Measurements from ENCODE around the gene CPA1.

CPA1 gene

GRCh38 chr7:130379921-130380860 lies at the start of gene CPA1:
Gene CPA1 (plus strand): TSS chr7:130380494. CDS start chr7:130380521, 27 bp downstream.
- peaks cover 0 to 3% of the 10 kb centered on the region in 2 donors for H3K27me3 Mint-ChIP-seq
- no peaks in the 10 kb centered on the region for H3K36me3 Mint-ChIP-seq
- H3K4me1 Mint-ChIP-seq, result no peaks in the 10 kb centered on the region
- no peak within 1 kb of the TSS for H3K4me3 Mint-ChIP-seq
- DNase-seq (no peak), ATAC-seq (replicated peaks) (no peak)
- no peak within 1 kb of the TSS for H3K27ac Mint-ChIP-seq
- H3K9me3 Mint-ChIP-seq, result peaks cover 9% of the 10 kb centered on the region in 2 donors

GRCh38 chr7:130332259-130333053 lies 47.8 kb upstream of the CPA1 start:
- no peaks in the 10 kb centered on the region for H3K36me3 Mint-ChIP-seq
- no peaks in the 10 kb centered on the region for H3K4me1 Mint-ChIP-seq
- no peaks in the 10 kb centered on the region for H3K9me3 Mint-ChIP-seq
- peaks cover 0 to 3% of the 10 kb centered on the region in 2 donors for H3K27me3 Mint-ChIP-seq
- ATAC-seq (replicated peaks) (no peak), DNase-seq (no peak)
- no peak overlapping the region for H3K4me3 Mint-ChIP-seq
- H3K27ac Mint-ChIP-seq, result no peak overlapping the region

GRCh38 chr7:130333832-130334231 lies 46.5 kb upstream of the CPA1 start:
- Mint-ChIP-seq H3K4me3 (no peak overlapping the region), H3K4me1 (no peaks in the 10 kb centered on the region), H3K27me3 (peaks cover 0 to 3% of the 10 kb centered on the region in 2 donors), H3K9me3 (no peaks in the 10 kb centered on the region), H3K36me3 (no peaks in the 10 kb centered on the region), H3K27ac (no peak overlapping the region)
- ATAC-seq (replicated peaks) (no peak), DNase-seq (no peak)

- Mint-ChIP-seq H3K27me3 (peaks cover 0 to 3% of the 10 kb centered on the region in 2 donors), H3K9me3 (no peaks in the 10 kb centered on the region), H3K36me3 (no peaks in the 10 kb centered on the region), H3K4me1 (no peaks in the 10 kb centered on the region), H3K4me3 (no peak overlapping the region), H3K27ac (no peak overlapping the region)
- no peak for ATAC-seq (replicated peaks)
- DNase-seq, result no peak
Measured at GRCh38 chr7:130334274-130334673, 46.0 kb upstream of the CPA1 start.

GRCh38 chr7:130337410-130337971 lies 42.8 kb upstream of the CPA1 start:
- Mint-ChIP-seq H3K36me3 (no peaks in the 10 kb centered on the region), H3K9me3 (no peaks in the 10 kb centered on the region), H3K4me1 (no peaks in the 10 kb centered on the region), H3K27me3 (peaks cover 0 to 5% of the 10 kb centered on the region in 2 donors), H3K4me3 (no peak overlapping the region), H3K27ac (no peak overlapping the region)
- DNase-seq (no peak), ATAC-seq (replicated peaks) (no peak)

- DNase-seq, result no peak
- Mint-ChIP-seq H3K27me3 (peaks cover 0 to 7% of the 10 kb centered on the region in 2 donors), H3K27ac (no peak overlapping the region)
Measured at GRCh38 chr7:130338233-130338632, 42.1 kb upstream of the CPA1 start.

GRCh38 chr7:130341882-130342281 lies 38.4 kb upstream of the CPA1 start:
- ATAC-seq (replicated peaks), result no peak
- no peak for DNase-seq
- Mint-ChIP-seq H3K4me1 (no peaks in the 10 kb centered on the region), H3K9me3 (no peaks in the 10 kb centered on the region), H3K27ac (no peak overlapping the region), H3K27me3 (peaks cover 0 to 9% of the 10 kb centered on the region in 2 donors), H3K4me3 (no peak overlapping the region), H3K36me3 (no peaks in the 10 kb centered on the region)

More at GRCh38 chr7:130338233-130338632, 42.1 kb upstream of the CPA1 start:
- Mint-ChIP-seq H3K4me3 (no peak overlapping the region), H3K4me1 (no peaks in the 10 kb centered on the region), H3K36me3 (no peaks in the 10 kb centered on the region), H3K9me3 (no peaks in the 10 kb centered on the region)
- no peak for ATAC-seq (replicated peaks)

- DNase-seq (no peak), ATAC-seq (replicated peaks) (no peak)
- no peak overlapping the region for H3K4me3 Mint-ChIP-seq
- no peaks in the 10 kb centered on the region for H3K9me3 Mint-ChIP-seq
- peaks cover 8 to 15% of the 10 kb centered on the region in 2 donors for H3K27me3 Mint-ChIP-seq
- H3K27ac Mint-ChIP-seq, result no peak overlapping the region
- no peaks in the 10 kb centered on the region for H3K36me3 Mint-ChIP-seq
- H3K4me1 Mint-ChIP-seq, result no peaks in the 10 kb centered on the region
Measured at GRCh38 chr7:130342701-130343380, 37.5 kb upstream of the CPA1 start.

- Mint-ChIP-seq H3K27me3 (peaks cover 10 to 21% of the 10 kb centered on the region in 2 donors), H3K4me3 (no peak within 1 kb of the TSS), H3K36me3 (no peaks in the 10 kb centered on the region), H3K9me3 (no peaks in the 10 kb centered on the region), H3K4me1 (no peaks in the 10 kb centered on the region), H3K27ac (no peak within 1 kb of the TSS)
- DNase-seq, result no peak
- ATAC-seq (replicated peaks), result no peak
Measured at GRCh38 chr7:130344271-130344866, 35.9 kb upstream of the CPA1 start, which contains the start of gene CPA5. Gene CPA5 (plus strand): TSS chr7:130344816. CDS start chr7:130346486, 1,670 bp downstream.

GRCh38 chr7:130345136-130345535 lies 35.2 kb upstream of the CPA1 start:
- Mint-ChIP-seq H3K27me3 (peaks cover 10 to 24% of the 10 kb centered on the region in 2 donors), H3K4me3 (no peak overlapping the region), H3K27ac (no peak overlapping the region), H3K9me3 (no peaks in the 10 kb centered on the region), H3K4me1 (no peaks in the 10 kb centered on the region), H3K36me3 (no peaks in the 10 kb centered on the region)
- DNase-seq, result no peak
- no peak for ATAC-seq (replicated peaks)

- ATAC-seq (replicated peaks) (no peak), DNase-seq (no peak)
- H3K4me1 Mint-ChIP-seq, result no peaks in the 10 kb centered on the region
- no peak overlapping the region for H3K4me3 Mint-ChIP-seq
- H3K27me3 Mint-ChIP-seq, result peaks cover 10 to 25% of the 10 kb centered on the region in 2 donors
- H3K27ac Mint-ChIP-seq, result no peak overlapping the region
- H3K36me3 Mint-ChIP-seq, result no peaks in the 10 kb centered on the region
- no peaks in the 10 kb centered on the region for H3K9me3 Mint-ChIP-seq
Measured at GRCh38 chr7:130345725-130346124, 34.6 kb upstream of the CPA1 start.

GRCh38 chr7:130346177-130346905 lies 34.0 kb upstream of the CPA1 start:
- ATAC-seq (replicated peaks) (peak in 1 of 2 donors; percentile 29), DNase-seq (no peak)
- Mint-ChIP-seq H3K4me3 (no peak overlapping the region), H3K27ac (no peak overlapping the region), H3K36me3 (no peaks in the 10 kb centered on the region), H3K4me1 (no peaks in the 10 kb centered on the region), H3K27me3 (peaks cover 13 to 25% of the 10 kb centered on the region in 2 donors), H3K9me3 (no peaks in the 10 kb centered on the region)

- ATAC-seq (replicated peaks) (no peak), DNase-seq (no peak)
- Mint-ChIP-seq H3K9me3 (no peaks in the 10 kb centered on the region), H3K27ac (no peak overlapping the region), H3K4me3 (no peak overlapping the region), H3K27me3 (peaks cover 19 to 26% of the 10 kb centered on the region in 2 donors), H3K36me3 (no peaks in the 10 kb centered on the region), H3K4me1 (no peaks in the 10 kb centered on the region)
Measured at GRCh38 chr7:130346941-130347340, 33.4 kb upstream of the CPA1 start.
